GM12878 (cell line): ENCODE data around the gene OLFM1. TPM values are rescaled to one million over a fixed set of nuclear protein-coding genes. Genes with fewer than 3 reads are reported as not detected.

Experiments used
- ATAC-seq: fragments of 200-7000 bp; cut with Tn5 transposase; 3 replicates; pipeline ENCODE4 v1.9.1; 2020; ENCODE audit warnings: mild to moderate bottlenecking, moderate library complexity
- BruUV-seq: library from RNA; stranded (reverse); fragments of 400-500 nt; replicated peaks from 2 replicates; lab custom pipeline; 2021; lab: Mats Ljungman, UMichigan
- CTCF ChIA-PET: fragments of 300-600 bp; sonication (Branson Sonifier 250); formaldehyde crosslinking; extraction: SDS; loops from one replicate; lab custom pipeline; 2021; ENCODE audit warnings: inconsistent platforms; lab: Yijun Ruan, JAX
- POLR2A ChIA-PET: fragments of 350-600 bp; formaldehyde crosslinking; extraction: SDS; loops from one replicate; lab custom pipeline; 2021; ENCODE audit warnings: inconsistent platforms; lab: Charles Lee
- RAD21 ChIA-PET: fragments of 300-600 bp; sonication (Branson Sonifier 250); formaldehyde crosslinking; loops from one replicate; lab custom pipeline; 2023; ENCODE audit warnings: antibody characterized with exemption; ENCODE audit not compliant: unreplicated experiment; lab: Charles Lee
- SMC1A ChIA-PET: fragments of 300-600 bp; sonication (Branson Sonifier 250); formaldehyde crosslinking; loops from one replicate; lab custom pipeline; 2023; ENCODE audit not compliant: unreplicated experiment, uncharacterized antibody; lab: Charles Lee
- DNase-seq: peaks from one replicate; pipeline ENCODE4 v3.0.0-alpha.2; 2011; ENCODE audit warnings: low read depth, low spot score
- FAIRE-seq: peaks from 3 replicates; lab custom pipeline; 2011; peaks lifted over from hg19 to GRCh38; lab: Jason Lieb, UNC
- H2AFZ ChIP-seq: 2 replicates; pipeline ENCODE4 v1.6.0; 2011; ENCODE audit warnings: low read depth, low read length, control low read depth; ENCODE audit not compliant: control insufficient read depth
- H3K27ac ChIP-seq: 2 replicates; pipeline ENCODE4 v1.5.1; 2011; ENCODE audit warnings: control low read depth; ENCODE audit not compliant: control insufficient read depth, insufficient read depth
- H3K27me3 ChIP-seq, 2 experiments: replicated peaks in 1 of 2; 2 replicates each; pipeline versions ENCODE4 v1.6.0 to v1.6.1; 2011; ENCODE audit warnings: low read length in 1 of 2; ENCODE audit not compliant: control insufficient read depth in 2 of 2, insufficient read depth in 2 of 2
- H3K36me3 ChIP-seq, 2 experiments: 2 replicates each; pipeline ENCODE4 v1.5.1; 2011; ENCODE audit warnings: low read length in 1 of 2; ENCODE audit not compliant: control insufficient read depth in 2 of 2, insufficient read depth in 2 of 2
- H3K4me1 ChIP-seq: 2 replicates; pipeline ENCODE4 v1.6.1; 2011; ENCODE audit warnings: mild to moderate bottlenecking, low read length, moderate library complexity, mixed read lengths; ENCODE audit not compliant: control insufficient read depth, insufficient read depth
- H3K4me2 ChIP-seq: 2 replicates; pipeline ENCODE4 v1.6.0; 2011; ENCODE audit warnings: control low read depth; ENCODE audit not compliant: control insufficient read depth, insufficient read depth
- H3K4me3 ChIP-seq: fragments of 200-600 bp; sonication (generic); 2 replicates; pipeline ENCODE4 v1.5.1; 2016
- H3K79me2 ChIP-seq: 2 replicates; pipeline ENCODE4 v1.6.0; 2011; ENCODE audit warnings: low read length; ENCODE audit not compliant: control insufficient read depth, insufficient read depth
- H3K9ac ChIP-seq: 2 replicates; pipeline ENCODE4 v1.8.0; 2011; ENCODE audit warnings: low read length, control low read depth, mixed read lengths; ENCODE audit not compliant: control insufficient read depth, insufficient read depth
- H3K9me3 ChIP-seq: replicated peaks from 3 replicates; pipeline ENCODE4 v1.5.1; 2011; ENCODE audit warnings: mild to moderate bottlenecking, low read length; ENCODE audit not compliant: control insufficient read depth, insufficient read depth
- H4K20me1 ChIP-seq: 2 replicates; pipeline ENCODE4 v1.6.0; 2011; ENCODE audit not compliant: control insufficient read depth, insufficient read depth
- CBFB ChIP-seq: IDR thresholded peaks from 2 replicates; pipeline ENCODE4 v1.6.1; 2016; ENCODE audit warnings: antibody characterized with exemption, low read depth
- CEBPZ ChIP-seq: fragments of 150-350 bp; IDR thresholded peaks from 2 replicates; pipeline ENCODE4 v1.6.1; 2016; ENCODE audit warnings: low read depth, low read length
- CHD1 ChIP-seq: IDR thresholded peaks from 2 replicates; pipeline ENCODE4 v1.6.1; 2012; ENCODE audit warnings: low read depth, low read length, improper control_type of control experiment
- JUNB ChIP-seq: IDR thresholded peaks from 2 replicates; pipeline ENCODE4 v1.6.1; 2016; ENCODE audit warnings: antibody characterized with exemption, mild to moderate bottlenecking
- LARP7 ChIP-seq: fragments of 450-650 bp; IDR thresholded peaks from 2 replicates; pipeline ENCODE4 v1.6.1; 2017; ENCODE audit warnings: mild to moderate bottlenecking
- MXI1 ChIP-seq: fragments of 150-350 bp; IDR thresholded peaks from 2 replicates; pipeline ENCODE4 v1.6.1; 2011; ENCODE audit warnings: low read depth, mild to moderate bottlenecking, inconsistent platforms, low read length, improper control_type of control experiment
- MYC ChIP-seq: IDR thresholded peaks from 2 replicates; pipeline ENCODE4 v1.6.1; 2011; ENCODE audit warnings: mild to moderate bottlenecking, low read length, moderate library complexity, inconsistent platforms; ENCODE audit not compliant: insufficient read depth, insufficient replicate concordance, insufficient read length, severe bottlenecking
- NFIC ChIP-seq: IDR thresholded peaks from 2 replicates; pipeline ENCODE4 v1.6.1; 2012; ENCODE audit warnings: low read depth, mild to moderate bottlenecking, inconsistent platforms, low read length, moderate library complexity
- NRF1 ChIP-seq: conservative IDR thresholded peaks from 2 replicates; pipeline ENCODE4 v1.6.1; 2011; ENCODE audit warnings: mild to moderate bottlenecking, low read depth, low read length, improper control_type of control experiment
- PKNOX1 ChIP-seq: fragments of 450-650 bp; IDR thresholded peaks from 2 replicates; pipeline ENCODE4 v1.6.1; 2016; ENCODE audit warnings: mild to moderate bottlenecking
- RBBP5 ChIP-seq: fragments of 200-600 bp; sonication (generic); conservative IDR thresholded peaks from 2 replicates; pipeline ENCODE4 v1.6.1; 2016
- RELA ChIP-seq: fragments of 450-650 bp; IDR thresholded peaks from 2 replicates; pipeline ENCODE4 v1.8.0; 2014; ENCODE audit warnings: borderline replicate concordance; ENCODE audit not compliant: partially characterized antibody
- RFX5 ChIP-seq: IDR thresholded peaks from 2 replicates; pipeline ENCODE4 v1.6.1; 2011; ENCODE audit warnings: low read depth, low read length, improper control_type of control experiment
- RUNX3 ChIP-seq: IDR thresholded peaks from 2 replicates; pipeline ENCODE4 v1.6.1; 2012; ENCODE audit warnings: low read length, inconsistent platforms
- SMAD1 ChIP-seq: fragments of 450-650 bp; IDR thresholded peaks from 2 replicates; pipeline ENCODE4 v1.6.1; 2018; ENCODE audit warnings: mild to moderate bottlenecking, low read depth; ENCODE audit not compliant: partially characterized antibody
- SMARCA5 ChIP-seq: fragments of 450-650 bp; IDR thresholded peaks from 2 replicates; pipeline ENCODE4 v1.6.1; 2017; ENCODE audit warnings: mild to moderate bottlenecking
- WGBS: methylation state at CpG from one replicate; pipeline ENCODE4 v1.1.6; 2016; ENCODE audit warnings: low lambda C conversion rate; ENCODE audit not compliant: insufficient replicate concordance, insufficient coverage; ENCODE audit errors: missing lambda C conversion rate; 5-methylcytosine and 5-hydroxymethylcytosine counted together
- in situ Hi-C: fragments of 300-500 bp; cut with MboI; formaldehyde crosslinking; loops from 9 replicates; pipeline ENCODE4 v1.14.3; 2018; ENCODE audit warnings: mixed read lengths
- intact Hi-C: fragments of 100-400 bp; cut with micrococcal nuclease; formaldehyde crosslinking; loops from one replicate; pipeline ENCODE4 v1.14.2; 2022; ENCODE audit not compliant: unreplicated experiment
- polyA plus RNA-seq, 11 experiments: library from polyadenylated mRNA; depleted of rRNA in 4 of 11; unstranded in 6 of 11; stranded (reverse) in 5 of 11; fragments of >200 nt; fragmentation: Nextera tagmentation in 4 of 11; fragmentation: Illumina TruSeq in 1 of 11; extraction: Ambion mirVana in 4 of 11; extraction: Trizol in 1 of 11; gene quantifications; 1 replicate in 1 of 11; 2 replicates in 10 of 11; pipeline versions ENCODE4 v1.2.1 to v1.2.3, GENCODE V29; 2011 to 2016; ENCODE audit warnings: inconsistent platforms in 2 of 11, missing spikeins in 2 of 11, low read depth in 1 of 11
- total RNA-seq, 4 experiments: library from RNA; depleted of rRNA in 3 of 4; stranded (reverse); fragments of >200 nt in 3 of 4; fragmentation: Illumina TruSeq in 1 of 4; extraction: Trizol in 1 of 4; gene quantifications; 2 replicates each; pipeline versions ENCODE4 v1.2.1 to v1.2.3, GENCODE V29; 2013 to 2021

OLFM1 gene
- total and polyA plus RNA-seq, 10 of the 15 experiments (the other 5 are each of a cell fraction or from before 2014, with no cell fraction given): not detected

DNA sequence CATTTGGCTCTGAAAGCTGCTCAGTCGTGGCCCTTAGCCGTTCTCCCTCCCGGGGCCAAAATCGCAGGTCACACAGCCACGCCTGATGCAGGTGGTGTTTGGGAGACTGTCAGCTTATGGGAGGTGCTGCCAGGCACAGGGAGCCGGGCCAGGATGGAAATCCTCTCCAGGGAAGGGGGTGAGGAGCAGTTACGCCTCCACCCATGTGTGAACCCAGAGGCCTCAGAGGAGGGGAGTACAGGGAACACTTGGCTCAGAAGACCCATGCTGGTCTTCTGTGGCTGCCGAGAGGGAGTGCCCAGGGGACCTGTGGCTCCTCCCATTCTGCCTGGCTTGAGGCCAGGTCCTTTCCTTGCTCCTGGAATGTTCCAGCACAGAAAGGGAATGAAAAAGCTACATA is 3.6 kb upstream of the OLFM1 start:
- RAD21 ChIA-PET: no interaction called here
- BruUV-seq: no TSS peak
- intact Hi-C loops: no loop called here

More for the DNA sequence above, 3.6 kb upstream of the OLFM1 start:
- H4K20me1 ChIP-seq: no peaks in the 10 kb centered on the region; the same call in 1 of the 2 replicates
- FAIRE-seq (no peak), DNase-seq (no peak), ATAC-seq (no peak)
- H2AFZ ChIP-seq: no peak overlapping the region
- ChIA-PET SMC1A (no interaction called here), POLR2A (no interaction called here), CTCF (no interaction called here)
- no peak for TF ChIP-seq JUNB
- no peak for TF ChIP-seq CHD1
- TF ChIP-seq NRF1: no peak
- no peak for TF ChIP-seq PKNOX1
- no peak for TF ChIP-seq CEBPZ
- TF ChIP-seq RBBP5: no peak
- TF ChIP-seq RFX5: no peak
- no peak for TF ChIP-seq RELA
- TF ChIP-seq NFIC: no peak
- no peak for TF ChIP-seq MXI1
- no peak for TF ChIP-seq RUNX3
- no peak for TF ChIP-seq MYC
- no peak for TF ChIP-seq SMARCA5
- TF ChIP-seq LARP7: no peak
- TF ChIP-seq CBFB: no peak
- TF ChIP-seq SMAD1: no peak
- no peak overlapping the region for H3K9ac ChIP-seq
- no peak overlapping the region for H3K27ac ChIP-seq
- no peaks in the 10 kb centered on the region for H3K36me3 ChIP-seq
- no peaks in the 10 kb centered on the region for H3K4me1 ChIP-seq
- H3K4me3 ChIP-seq: no peak overlapping the region
- WGBS: 21% methylated on average over 8 of the region's 8 CpGs
- H3K4me2 ChIP-seq: no peak overlapping the region
- peaks cover 0 to 3% of the 10 kb centered on the region in 2 experiments; a peak in 3 of 4 replicates for H3K27me3 ChIP-seq
- H3K9me3 ChIP-seq: no peaks in the 10 kb centered on the region
- in situ Hi-C loops: no loop called here
- no peaks in the 10 kb centered on the region for H3K79me2 ChIP-seq
